ENCODE results near the gene PAM16. TPM values are rescaled to one million over a fixed set of nuclear protein-coding genes. Genes with fewer than 3 reads are reported as not detected.

Gene PAM16
- total and polyA plus RNA-seq, 2 experiments from 2014 or later = 71.8 to 72.5 TPM

DNA sequence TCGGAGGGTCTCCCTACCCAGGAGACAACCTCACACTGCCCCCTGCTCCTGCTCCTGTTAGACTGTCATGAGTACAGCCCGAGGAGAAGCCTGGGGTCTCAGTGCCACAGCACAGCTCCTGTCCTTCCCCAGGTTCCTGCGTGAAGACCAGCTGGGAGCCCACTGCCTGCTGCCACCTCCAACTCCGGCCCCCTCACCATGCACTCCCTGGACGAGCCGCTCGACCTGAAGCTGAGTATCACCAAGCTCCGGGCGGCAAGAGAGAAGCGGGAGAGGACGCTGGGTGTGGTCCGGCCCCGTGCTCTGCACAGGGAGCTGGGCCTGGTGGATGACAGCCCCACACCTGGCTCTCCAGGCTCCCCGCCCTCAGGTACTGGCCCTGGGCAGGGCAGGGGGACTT, 19.0 kb downstream of the PAM16 start:
- TF ChIP-seq CTCF (IDR thresholded peaks at IDR 0.05; ENCODE audit: low read depth, low read length) = no peak

DNA sequence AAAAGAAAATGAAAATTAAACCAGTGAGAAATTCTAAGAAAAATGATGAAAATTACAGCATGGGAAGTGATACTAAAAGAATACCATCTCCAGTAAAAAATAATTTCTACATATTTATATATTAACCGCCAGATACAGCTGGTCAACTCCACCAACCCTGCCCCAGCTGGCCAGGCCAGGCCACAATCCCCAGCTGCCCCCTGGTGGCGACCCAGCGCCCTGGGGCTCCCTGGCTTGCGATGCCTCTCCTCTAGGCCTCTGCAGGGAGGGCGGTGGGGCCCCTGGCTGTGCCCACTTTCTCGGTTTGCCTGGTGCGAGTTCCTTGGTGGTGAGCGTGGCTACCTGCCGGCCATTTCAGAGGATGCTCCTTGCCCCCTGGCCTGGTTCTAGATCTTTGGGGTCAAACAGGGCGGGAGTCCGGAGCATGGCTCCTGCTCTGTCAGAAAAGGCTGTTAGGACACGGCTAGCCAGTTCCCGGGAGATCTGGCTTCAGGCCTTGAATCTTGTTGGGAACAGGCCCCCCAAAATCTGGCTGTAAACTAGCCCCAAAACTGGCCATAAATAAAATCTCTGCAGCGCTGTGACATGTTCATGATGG, 20.7 kb downstream of the PAM16 start:
- peak; percentile 80 to 83 for DNase-seq (ENCODE audit: low read depth in 1 of 2, low spot score in 1 of 2)
- Histone ChIP-seq H3K4me3 (no peak overlapping the region), H3K9me3 (ENCODE audit: low read depth) (no peaks in the 10 kb centered on the region), H3K4me1 (ENCODE audit: low read depth) (peaks cover 22% of the 10 kb centered on the region), H3K36me3 (no peaks in the 10 kb centered on the region), H3K27ac (no peak overlapping the region), H3K27me3 (no peaks in the 10 kb centered on the region)
- TF ChIP-seq CTCF (IDR thresholded peaks at IDR 0.05; ENCODE audit: low read depth, low read length) = peak; percentile 98

More for the DNA sequence above, 19.0 kb downstream of the PAM16 start:
- Histone ChIP-seq H3K4me1 (ENCODE audit: low read depth) (peaks cover 22% of the 10 kb centered on the region), H3K36me3 (peaks cover 3% of the 10 kb centered on the region), H3K27me3 (no peaks in the 10 kb centered on the region), H3K9me3 (ENCODE audit: low read depth) (no peaks in the 10 kb centered on the region), H3K4me3 (no peak overlapping the region), H3K27ac (no peak overlapping the region)
- no peak for DNase-seq (ENCODE audit: low read depth in 1 of 2, low spot score in 1 of 2)

DNA sequence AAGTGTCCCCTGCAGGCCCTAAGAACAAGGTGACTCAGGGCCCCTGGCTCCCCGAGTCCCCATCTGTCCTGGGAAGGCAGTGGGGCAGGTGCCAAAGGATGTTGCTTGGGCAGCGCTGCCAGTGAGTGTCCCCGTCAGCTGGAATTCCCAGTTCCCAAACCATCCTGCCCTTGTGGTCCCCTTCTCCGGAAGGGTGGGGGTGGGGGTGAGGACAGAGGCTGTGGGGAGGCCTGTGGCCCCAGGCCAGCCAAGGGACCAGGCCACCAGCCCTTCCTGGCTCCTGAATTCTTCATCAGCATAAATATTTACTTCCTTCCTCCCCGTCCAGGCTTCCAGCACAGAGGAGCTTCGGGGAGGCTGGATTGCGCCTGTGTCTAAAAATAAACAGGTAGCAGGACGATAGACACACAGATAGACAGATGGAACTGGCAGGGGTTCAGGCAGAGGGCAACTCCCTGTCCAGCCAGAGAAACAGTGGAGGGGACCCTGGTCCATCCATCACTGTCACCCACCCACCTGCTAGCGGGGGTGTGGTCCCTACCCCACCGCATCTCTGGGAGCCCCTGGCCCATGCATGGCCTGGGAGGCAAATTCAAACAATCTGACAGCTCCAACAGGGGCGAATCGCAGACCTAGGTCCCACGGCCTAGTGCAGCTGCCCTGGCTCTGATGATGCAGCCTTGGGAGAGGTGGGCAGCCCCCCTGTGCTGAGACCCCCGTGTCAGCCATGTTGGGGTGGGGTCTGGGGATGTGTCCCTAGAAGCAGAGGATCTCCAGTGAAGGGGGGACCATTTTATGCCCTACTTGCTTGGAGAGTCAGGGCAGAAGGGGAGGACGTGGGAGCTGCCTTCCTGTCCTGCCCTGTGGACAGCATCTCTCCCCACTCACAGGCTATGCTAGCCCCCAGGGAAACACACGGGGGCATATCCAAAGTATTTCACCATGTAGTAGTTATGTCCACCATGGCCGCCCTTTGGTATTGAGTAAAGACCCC, 22.0 kb downstream of the PAM16 start:
- no peak for TF ChIP-seq CTCF (IDR thresholded peaks at IDR 0.05; ENCODE audit: low read depth, low read length)
- peak in 1 of 2 donors; percentile 66 for DNase-seq (ENCODE audit: low read depth in 1 of 2, low spot score in 1 of 2)
- peaks cover 26% of the 10 kb centered on the region for H3K4me1 ChIP-seq (ENCODE audit: low read depth)
- H3K9me3 ChIP-seq (ENCODE audit: low read depth) = no peaks in the 10 kb centered on the region
- H3K4me3 ChIP-seq = no peak overlapping the region
- H3K27ac ChIP-seq = peak overlapping the region; percentile 89
- no peaks in the 10 kb centered on the region for H3K36me3 ChIP-seq
- H3K27me3 ChIP-seq = no peaks in the 10 kb centered on the region

DNA sequence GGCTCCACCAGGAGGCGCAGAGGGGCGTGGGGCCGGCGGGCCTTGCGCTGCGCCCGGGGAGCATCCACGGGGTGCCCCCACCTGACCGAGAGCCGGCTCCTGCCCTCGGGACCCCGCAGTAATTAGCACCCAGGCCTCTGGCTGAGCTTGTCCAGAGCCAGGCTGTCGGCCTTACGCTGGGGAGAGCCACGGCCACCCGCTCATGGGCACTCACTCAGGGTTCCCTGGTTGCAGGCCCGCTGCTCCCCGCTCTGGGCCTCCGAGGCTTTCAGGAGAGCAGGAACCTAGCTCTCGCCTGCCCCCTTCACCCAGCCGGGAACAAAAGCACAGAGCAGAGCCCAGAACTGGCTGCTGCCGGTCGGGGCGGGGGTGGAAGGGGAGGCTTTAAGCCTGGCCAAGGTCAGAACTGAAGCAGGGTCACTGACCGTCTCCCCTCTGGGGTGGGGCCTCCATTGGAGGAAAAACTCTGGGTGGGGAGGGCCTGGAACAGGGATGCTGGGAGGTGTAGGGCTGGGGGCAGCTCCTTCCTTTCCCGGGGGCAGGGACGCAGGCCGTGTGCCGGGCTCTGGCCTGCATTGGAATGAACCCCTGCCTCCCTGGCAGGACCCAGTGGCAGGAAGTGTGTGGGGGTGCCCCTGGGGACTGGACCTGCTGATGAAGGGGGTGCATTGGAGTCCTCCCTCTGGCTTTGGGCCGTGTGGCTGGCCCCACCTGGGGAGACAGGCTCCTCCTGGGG, 22.9 kb downstream of the PAM16 start:
- H3K4me1 ChIP-seq (ENCODE audit: low read depth) = peaks cover 35% of the 10 kb centered on the region
- H3K36me3 ChIP-seq = no peaks in the 10 kb centered on the region
- no peaks in the 10 kb centered on the region for H3K27me3 ChIP-seq
- DNase-seq (ENCODE audit: low read depth in 1 of 2, low spot score in 1 of 2) = peak; percentile 85 to 92
- no peaks in the 10 kb centered on the region for H3K9me3 ChIP-seq (ENCODE audit: low read depth)
- H3K4me3 ChIP-seq = peak overlapping the region; percentile 26
- peak overlapping the region; percentile 89 for H3K27ac ChIP-seq
- peak; percentile 64 for TF ChIP-seq CTCF (IDR thresholded peaks at IDR 0.05; ENCODE audit: low read depth, low read length)

GRCh38 chr16:4327386-4328045, 23.6 kb downstream of the PAM16 start:
- no peaks in the 10 kb centered on the region for H3K9me3 ChIP-seq (ENCODE audit: low read depth)
- peaks cover 37% of the 10 kb centered on the region for H3K4me1 ChIP-seq (ENCODE audit: low read depth)
- peak overlapping the region; percentile 26 for H3K4me3 ChIP-seq
- peak overlapping the region; percentile 89 for H3K27ac ChIP-seq
- no peak for DNase-seq (ENCODE audit: low read depth in 1 of 2, low spot score in 1 of 2)
- no peaks in the 10 kb centered on the region for H3K36me3 ChIP-seq
- no peak for TF ChIP-seq CTCF (IDR thresholded peaks at IDR 0.05; ENCODE audit: low read depth, low read length)
- H3K27me3 ChIP-seq = no peaks in the 10 kb centered on the region
